Karpas-422 (cell line): Measurements from ENCODE around the gene PSTPIP2. TPM values are rescaled to one million over a fixed set of nuclear protein-coding genes. Genes with fewer than 3 reads are reported as not detected.
"Not testable (repeated sequence)": the region's sequence is repeated elsewhere in the genome, so short reads cannot be mapped to it uniquely, and the experiment has no call there.

Experiments used
- DNase-seq: peaks from one replicate; pipeline ENCODE4 v3.0.0-alpha.2; 2015
- H2AFZ ChIP-seq: fragments of 200-600 bp; sonication (generic); 2 replicates; pipeline ENCODE4 v1.6.1; 2014; ENCODE audit warnings: antibody characterized with exemption, low read length, mixed read lengths
- H3K27ac ChIP-seq: fragments of 200-600 bp; sonication (generic); 2 replicates; pipeline ENCODE4 v1.5.1; 2014; ENCODE audit warnings: mild to moderate bottlenecking, low read length, moderate library complexity
- H3K27me3 ChIP-seq: fragments of 200-600 bp; sonication (generic); 2 replicates; pipeline ENCODE4 v1.6.1; 2014; ENCODE audit warnings: low read length, mixed read lengths
- H3K36me3 ChIP-seq: fragments of 200-600 bp; sonication (generic); 2 replicates; pipeline ENCODE4 v1.6.1; 2014; ENCODE audit warnings: low read length, mixed read lengths; ENCODE audit not compliant: insufficient read depth
- H3K4me1 ChIP-seq: fragments of 200-600 bp; sonication (generic); 2 replicates; pipeline ENCODE4 v1.6.1; 2014; ENCODE audit warnings: mild to moderate bottlenecking, low read length, mixed read lengths
- H3K4me2 ChIP-seq: fragments of 200-600 bp; sonication (generic); 2 replicates; pipeline ENCODE4 v1.6.1; 2014; ENCODE audit warnings: low read length, low read depth, mild to moderate bottlenecking; ENCODE audit not compliant: poor library complexity, severe bottlenecking
- H3K4me3 ChIP-seq: fragments of 200-600 bp; sonication (generic); 2 replicates; pipeline ENCODE4 v1.5.1; 2014; ENCODE audit warnings: mild to moderate bottlenecking, antibody characterized with exemption, low read length, mixed read lengths
- H3K79me2 ChIP-seq: fragments of 200-600 bp; sonication (generic); 2 replicates; pipeline ENCODE4 v1.6.1; 2014; ENCODE audit warnings: mild to moderate bottlenecking, low read length, mixed read lengths
- H3K9ac ChIP-seq: fragments of 200-600 bp; sonication (generic); 2 replicates; pipeline ENCODE4 v1.6.0; 2014; ENCODE audit warnings: low read length
- H3K9me2 ChIP-seq: fragments of 200-600 bp; sonication (generic), shearing (Covaris generic); replicated peaks from 2 replicates; pipeline ENCODE4 v1.6.0; 2014; ENCODE audit warnings: mild to moderate bottlenecking, low read length, moderate library complexity; ENCODE audit not compliant: insufficient read depth
- H3K9me3 ChIP-seq: fragments of 300-700, 200-600 bp; sonication (generic); 2 replicates; pipeline ENCODE4 v1.6.1; 2014; ENCODE audit warnings: low read length, mixed read lengths
- H4K20me1 ChIP-seq: fragments of 200-600 bp; sonication (generic); 2 replicates; pipeline ENCODE4 v1.6.1; 2014; ENCODE audit warnings: mild to moderate bottlenecking, antibody characterized with exemption, low read length, low read depth; ENCODE audit not compliant: insufficient read depth
- total RNA-seq: library from RNA; depleted of rRNA; stranded (reverse); fragments of >200 nt; shearing (Covaris generic); gene quantifications from 2 replicates; pipeline ENCODE4 v1.2.3, GENCODE V29; 2014; ENCODE audit warnings: low replicate concordance

Gene PSTPIP2
- total RNA-seq, 1 experiment from 2014 or later: not detected

- Histone ChIP-seq H2AFZ (no peak overlapping the region), H3K36me3 (no peaks in the 10 kb centered on the region), H3K4me3 (no peak overlapping the region), H3K9me3 (no peaks in the 10 kb centered on the region), H3K4me2 (no peak overlapping the region), H3K27ac (no peak overlapping the region), H3K9ac (no peak overlapping the region), H3K79me2 (no peaks in the 10 kb centered on the region), H4K20me1 (no peaks in the 10 kb centered on the region), H3K27me3 (no peaks in the 10 kb centered on the region), H3K4me1 (no peaks in the 10 kb centered on the region), H3K9me2 (no peaks in the 10 kb centered on the region)
- no peak for DNase-seq
Observed at GRCh38 chr18:46050268-46050667, 21.8 kb downstream of the PSTPIP2 start.

DNA sequence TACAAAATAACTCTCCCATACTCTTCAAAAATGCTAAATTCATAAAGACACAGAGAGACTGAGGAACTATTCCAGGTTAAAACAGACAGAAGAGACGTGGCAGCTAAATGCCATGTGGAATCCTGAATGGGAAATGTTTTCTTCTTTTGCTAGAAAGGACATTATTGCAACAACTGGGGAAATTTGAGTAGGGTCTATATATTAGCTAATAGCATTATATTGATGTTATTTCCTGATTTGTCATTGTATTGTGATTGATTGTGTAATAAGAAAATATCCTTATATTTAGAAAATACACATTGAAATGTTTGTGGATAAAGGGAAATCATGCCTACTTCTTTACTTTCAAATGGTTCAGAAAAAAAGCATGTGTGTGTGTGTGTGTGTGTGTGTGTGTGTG, 23.4 kb downstream of the PSTPIP2 start:
- no peak overlapping the region for H3K9ac ChIP-seq
- H3K4me3 ChIP-seq: no peak overlapping the region
- no peaks in the 10 kb centered on the region for H3K4me1 ChIP-seq
- H3K4me2 ChIP-seq: no peak overlapping the region
- H3K9me2 ChIP-seq: no peaks in the 10 kb centered on the region
- DNase-seq: no peak
- no peaks in the 10 kb centered on the region for H3K36me3 ChIP-seq
- H3K27ac ChIP-seq: no peak overlapping the region
- H2AFZ ChIP-seq: no peak overlapping the region
- no peaks in the 10 kb centered on the region for H3K9me3 ChIP-seq
- no peaks in the 10 kb centered on the region for H3K79me2 ChIP-seq
- H3K27me3 ChIP-seq: no peaks in the 10 kb centered on the region
- no peaks in the 10 kb centered on the region for H4K20me1 ChIP-seq

- not testable (repeated sequence) for H3K27me3 ChIP-seq, DNase-seq, H3K27ac ChIP-seq, H4K20me1 ChIP-seq, H3K9ac ChIP-seq, H3K9me3 ChIP-seq, H2AFZ ChIP-seq, H3K9me2 ChIP-seq, H3K4me3 ChIP-seq, H3K36me3 ChIP-seq, H3K79me2 ChIP-seq, H3K4me1 ChIP-seq, H3K4me2 ChIP-seq
Observed at GRCh38 chr18:46047369-46047768, 24.7 kb downstream of the PSTPIP2 start.

DNA sequence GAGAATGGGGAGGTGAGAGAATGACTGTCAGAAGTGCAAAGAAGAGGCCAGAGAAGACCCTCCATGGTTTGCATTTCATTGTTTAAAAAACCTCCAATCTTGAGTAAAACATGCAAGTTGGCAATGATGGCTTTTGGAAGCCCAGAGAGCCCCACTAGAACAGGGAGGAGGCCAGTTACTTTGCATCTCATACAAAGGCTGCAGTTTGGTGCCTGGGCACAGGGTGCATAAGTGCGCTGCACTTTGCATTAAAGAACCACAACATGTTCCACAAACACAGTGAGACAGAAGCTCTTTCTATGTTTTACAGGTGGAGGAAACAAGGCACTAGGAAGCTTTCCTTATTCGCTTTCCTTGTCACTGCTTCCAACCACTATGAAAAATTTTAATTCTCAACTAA, 25.4 kb downstream of the PSTPIP2 start:
- no peak overlapping the region for H3K4me2 ChIP-seq
- no peak overlapping the region for H3K9ac ChIP-seq
- H3K4me1 ChIP-seq: no peaks in the 10 kb centered on the region
- H3K36me3 ChIP-seq: no peaks in the 10 kb centered on the region
- H3K79me2 ChIP-seq: no peaks in the 10 kb centered on the region
- DNase-seq: no peak
- H3K27ac ChIP-seq: no peak overlapping the region
- no peak overlapping the region for H3K4me3 ChIP-seq
- H3K27me3 ChIP-seq: no peaks in the 10 kb centered on the region
- H3K9me3 ChIP-seq: no peaks in the 10 kb centered on the region
- H3K9me2 ChIP-seq: no peaks in the 10 kb centered on the region
- no peaks in the 10 kb centered on the region for H4K20me1 ChIP-seq
- no peak overlapping the region for H2AFZ ChIP-seq

- Histone ChIP-seq H3K36me3 (no peaks in the 10 kb centered on the region), H3K9me2 (no peaks in the 10 kb centered on the region), H3K79me2 (no peaks in the 10 kb centered on the region), H3K9me3 (no peaks in the 10 kb centered on the region), H3K4me3 (no peak overlapping the region), H3K4me1 (no peaks in the 10 kb centered on the region), H3K4me2 (no peak overlapping the region), H3K27me3 (no peaks in the 10 kb centered on the region), H2AFZ (no peak overlapping the region), H3K27ac (no peak overlapping the region), H3K9ac (no peak overlapping the region), H4K20me1 (no peaks in the 10 kb centered on the region)
- no peak for DNase-seq
Observed at GRCh38 chr18:46046126-46046525, 25.9 kb downstream of the PSTPIP2 start.

DNA sequence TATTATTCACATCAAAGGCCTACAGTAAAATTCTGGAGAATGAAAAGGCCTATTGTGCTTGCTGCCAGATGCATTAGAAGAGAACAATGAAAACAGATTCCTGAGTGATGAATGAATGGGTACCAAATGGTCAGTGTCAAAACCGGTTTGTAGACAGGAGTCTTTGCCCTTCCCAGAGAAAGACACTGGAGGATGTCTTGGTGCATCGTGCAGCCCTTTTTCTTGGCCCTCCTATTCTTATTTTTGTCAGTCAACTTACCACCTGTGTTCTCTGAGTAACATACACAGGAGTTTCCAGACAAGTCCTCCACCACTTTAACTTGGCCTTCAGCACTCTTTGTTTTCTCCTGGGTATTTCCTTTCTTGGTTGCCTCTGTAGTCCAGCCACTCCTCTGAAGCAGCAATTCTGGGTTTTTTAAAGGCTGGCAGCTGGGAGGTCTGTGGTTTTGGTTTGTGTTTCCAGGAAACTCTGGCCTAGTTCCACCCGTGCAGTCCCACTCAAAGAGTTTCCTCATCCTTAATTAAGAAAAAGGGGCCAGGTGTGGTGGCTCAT, 29.4 kb downstream of the PSTPIP2 start:
- Histone ChIP-seq H4K20me1 (no peaks in the 10 kb centered on the region), H3K4me2 (no peak overlapping the region), H3K9ac (no peak overlapping the region), H3K79me2 (no peaks in the 10 kb centered on the region), H3K4me3 (no peak overlapping the region), H3K27me3 (no peaks in the 10 kb centered on the region), H3K4me1 (no peaks in the 10 kb centered on the region), H3K27ac (no peak overlapping the region), H3K9me2 (no peaks in the 10 kb centered on the region), H3K9me3 (no peaks in the 10 kb centered on the region), H3K36me3 (no peaks in the 10 kb centered on the region), H2AFZ (no peak overlapping the region)
- DNase-seq: peak; percentile 29

DNA sequence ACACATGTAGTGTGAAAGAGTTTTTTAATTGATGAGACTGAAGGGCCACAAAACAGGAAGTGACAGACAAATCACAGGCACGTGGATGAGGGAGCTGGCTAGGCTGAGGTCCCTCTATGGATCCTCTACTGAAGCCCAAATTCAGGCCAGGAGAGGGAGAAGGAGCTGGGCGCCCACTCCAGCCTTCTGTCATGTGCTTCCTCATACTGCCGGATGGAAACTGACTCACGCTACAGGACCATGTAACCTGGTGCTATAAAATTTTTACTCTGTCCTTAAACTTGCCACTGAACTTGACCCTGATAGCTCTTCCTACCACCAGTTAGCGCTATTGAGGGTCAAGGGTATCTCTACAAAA, 31.3 kb downstream of the PSTPIP2 start:
- H3K4me2 ChIP-seq: no peak overlapping the region
- H3K4me1 ChIP-seq: no peaks in the 10 kb centered on the region
- no peaks in the 10 kb centered on the region for H3K9me3 ChIP-seq
- H3K36me3 ChIP-seq: no peaks in the 10 kb centered on the region
- H4K20me1 ChIP-seq: no peaks in the 10 kb centered on the region
- H3K79me2 ChIP-seq: no peaks in the 10 kb centered on the region
- H3K27me3 ChIP-seq: no peaks in the 10 kb centered on the region
- no peak overlapping the region for H3K9ac ChIP-seq
- H3K27ac ChIP-seq: no peak overlapping the region
- H3K9me2 ChIP-seq: no peaks in the 10 kb centered on the region
- peak; percentile 40 for DNase-seq
- H3K4me3 ChIP-seq: no peak overlapping the region
- H2AFZ ChIP-seq: peak overlapping the region; percentile 59; the same call in 1 of the 2 replicates

GRCh38 chr18:46040033-46040746, 31.9 kb downstream of the PSTPIP2 start:
- Histone ChIP-seq H3K4me2 (no peak overlapping the region), H2AFZ (peak overlapping the region; percentile 59; the same call in 1 of the 2 replicates), H3K36me3 (no peaks in the 10 kb centered on the region), H3K9me2 (no peaks in the 10 kb centered on the region), H3K4me3 (no peak overlapping the region), H3K27ac (no peak overlapping the region), H3K4me1 (no peaks in the 10 kb centered on the region), H4K20me1 (no peaks in the 10 kb centered on the region), H3K9ac (no peak overlapping the region), H3K9me3 (no peaks in the 10 kb centered on the region), H3K79me2 (no peaks in the 10 kb centered on the region), H3K27me3 (no peaks in the 10 kb centered on the region)
- no peak for DNase-seq
